T-helper 2 cell treated with Interferon-gamma antibody and Interleukin-4, amounts not matched to agents 5 μg/mL and 100 μg/mL, for 36 hours (primary cell): ENCODE data around the gene NRBP1.
A peak's percentile ranks its signal among the peaks of the same experiment; 100 is the strongest.

Source experiments
- DNase-seq: peaks from one replicate; pipeline ENCODE4 v3.0.0; 2021; ENCODE audit warnings: low spot score
- H3K27ac Mint-ChIP-seq: one replicate; pipeline ENCODE4 v1.8.0; 2021; ENCODE audit warnings: mild to moderate bottlenecking, mixed read lengths
- H3K27me3 Mint-ChIP-seq: one replicate; pipeline ENCODE4 v1.8.0; 2021; ENCODE audit warnings: low read depth, mixed read lengths
- H3K36me3 Mint-ChIP-seq: one replicate; pipeline ENCODE4 v1.8.0; 2021; ENCODE audit warnings: low read depth, mixed read lengths
- H3K4me1 Mint-ChIP-seq: one replicate; pipeline ENCODE4 v1.8.0; 2021; ENCODE audit warnings: low read depth, mixed read lengths
- H3K4me3 Mint-ChIP-seq: one replicate; pipeline ENCODE4 v1.8.0; 2022; ENCODE audit warnings: mild to moderate bottlenecking, moderate library complexity, mixed read lengths
- H3K9me3 Mint-ChIP-seq: one replicate; pipeline ENCODE4 v1.8.0; 2021; ENCODE audit warnings: mixed read lengths

NRBP1 gene

GRCh38 chr2:27441958-27442919, 13.8 kb downstream of the NRBP1 start, which contains the start of gene KRTCAP3:
KRTCAP3 (plus strand) TSS chr2:27442381; CDS start chr2:27442413, 32 bp downstream.
- Mint-ChIP-seq H3K4me3 (no peak within 1 kb of the TSS), H3K27ac (peak within 1 kb of the TSS; percentile 11), H3K36me3 (peaks cover 49% of the 10 kb centered on the region), H3K27me3 (no peaks in the 10 kb centered on the region), H3K4me1 (peaks cover 3% of the 10 kb centered on the region), H3K9me3 (no peaks in the 10 kb centered on the region)
- DNase-seq: no peak

GRCh38 chr2:27442920-27443282, 14.5 kb downstream of the NRBP1 start:
- H3K4me1 Mint-ChIP-seq: peaks cover 3% of the 10 kb centered on the region
- DNase-seq: no peak
- H3K27me3 Mint-ChIP-seq: no peaks in the 10 kb centered on the region
- H3K9me3 Mint-ChIP-seq: no peaks in the 10 kb centered on the region
- H3K36me3 Mint-ChIP-seq: peaks cover 47% of the 10 kb centered on the region
- no peak overlapping the region for H3K27ac Mint-ChIP-seq
- H3K4me3 Mint-ChIP-seq: no peak overlapping the region

GRCh38 chr2:27445155-27445554, 16.7 kb downstream of the NRBP1 start:
- no peak overlapping the region for H3K4me3 Mint-ChIP-seq
- H3K27ac Mint-ChIP-seq: no peak overlapping the region
- H3K27me3 Mint-ChIP-seq: no peaks in the 10 kb centered on the region
- peaks cover 35% of the 10 kb centered on the region for H3K36me3 Mint-ChIP-seq
- DNase-seq: no peak
- H3K4me1 Mint-ChIP-seq: peaks cover 3% of the 10 kb centered on the region
- H3K9me3 Mint-ChIP-seq: no peaks in the 10 kb centered on the region

GRCh38 chr2:27445615-27446014, 17.2 kb downstream of the NRBP1 start:
- Mint-ChIP-seq H3K4me3 (no peak overlapping the region), H3K4me1 (peaks cover 3% of the 10 kb centered on the region), H3K36me3 (peaks cover 30% of the 10 kb centered on the region), H3K27ac (no peak overlapping the region), H3K9me3 (no peaks in the 10 kb centered on the region), H3K27me3 (no peaks in the 10 kb centered on the region)
- DNase-seq: no peak

GRCh38 chr2:27446057-27446456, 17.6 kb downstream of the NRBP1 start:
- Mint-ChIP-seq H3K4me3 (no peak overlapping the region), H3K36me3 (peaks cover 26% of the 10 kb centered on the region), H3K27me3 (no peaks in the 10 kb centered on the region), H3K27ac (peak overlapping the region; percentile 52), H3K9me3 (no peaks in the 10 kb centered on the region), H3K4me1 (peaks cover 4% of the 10 kb centered on the region)
- no peak for DNase-seq

- no peak for DNase-seq
- Mint-ChIP-seq H3K4me3 (no peak overlapping the region), H3K9me3 (no peaks in the 10 kb centered on the region), H3K27me3 (no peaks in the 10 kb centered on the region), H3K36me3 (peaks cover 12% of the 10 kb centered on the region), H3K4me1 (peaks cover 6% of the 10 kb centered on the region), H3K27ac (no peak overlapping the region)
Observed at GRCh38 chr2:27448381-27448780, 19.9 kb downstream of the NRBP1 start.

GRCh38 chr2:27451095-27451494, 22.7 kb downstream of the NRBP1 start:
- no peak overlapping the region for H3K27ac Mint-ChIP-seq
- no peaks in the 10 kb centered on the region for H3K27me3 Mint-ChIP-seq
- no peaks in the 10 kb centered on the region for H3K36me3 Mint-ChIP-seq
- no peak for DNase-seq
- no peaks in the 10 kb centered on the region for H3K9me3 Mint-ChIP-seq
- peaks cover 7% of the 10 kb centered on the region for H3K4me1 Mint-ChIP-seq
- no peak overlapping the region for H3K4me3 Mint-ChIP-seq

- H3K27me3 Mint-ChIP-seq: no peaks in the 10 kb centered on the region
- H3K4me1 Mint-ChIP-seq: peaks cover 5% of the 10 kb centered on the region
- no peak overlapping the region for H3K4me3 Mint-ChIP-seq
- no peak for DNase-seq
- H3K9me3 Mint-ChIP-seq: no peaks in the 10 kb centered on the region
- H3K27ac Mint-ChIP-seq: no peak overlapping the region
- no peaks in the 10 kb centered on the region for H3K36me3 Mint-ChIP-seq
Observed at GRCh38 chr2:27453968-27454367, 25.5 kb downstream of the NRBP1 start.

GRCh38 chr2:27461118-27461517, 32.7 kb downstream of the NRBP1 start:
- Mint-ChIP-seq H3K9me3 (no peaks in the 10 kb centered on the region), H3K27ac (no peak overlapping the region), H3K4me1 (no peaks in the 10 kb centered on the region), H3K36me3 (no peaks in the 10 kb centered on the region), H3K27me3 (no peaks in the 10 kb centered on the region), H3K4me3 (no peak overlapping the region)
- DNase-seq: no peak

GRCh38 chr2:27464443-27464842, 36.0 kb downstream of the NRBP1 start:
- Mint-ChIP-seq H3K36me3 (no peaks in the 10 kb centered on the region), H3K4me1 (no peaks in the 10 kb centered on the region), H3K27me3 (no peaks in the 10 kb centered on the region), H3K9me3 (no peaks in the 10 kb centered on the region), H3K4me3 (no peak overlapping the region), H3K27ac (no peak overlapping the region)
- DNase-seq: no peak

GRCh38 chr2:27471961-27472360, 43.5 kb downstream of the NRBP1 start:
- Mint-ChIP-seq H3K36me3 (peaks cover 5% of the 10 kb centered on the region), H3K27me3 (no peaks in the 10 kb centered on the region), H3K4me1 (peaks cover 1% of the 10 kb centered on the region), H3K4me3 (no peak overlapping the region), H3K9me3 (no peaks in the 10 kb centered on the region), H3K27ac (no peak overlapping the region)
- no peak for DNase-seq

GRCh38 chr2:27485496-27485895, 57.1 kb downstream of the NRBP1 start:
- Mint-ChIP-seq H3K4me3 (no peak overlapping the region), H3K36me3 (no peaks in the 10 kb centered on the region), H3K9me3 (no peaks in the 10 kb centered on the region), H3K27me3 (no peaks in the 10 kb centered on the region), H3K27ac (no peak overlapping the region), H3K4me1 (peaks cover 15% of the 10 kb centered on the region)
- DNase-seq: no peak

- Mint-ChIP-seq H3K27me3 (peaks cover 10% of the 10 kb centered on the region), H3K9me3 (no peaks in the 10 kb centered on the region), H3K27ac (peak overlapping the region; percentile 91), H3K4me3 (peak overlapping the region; percentile 87), H3K36me3 (no peaks in the 10 kb centered on the region), H3K4me1 (peaks cover 20% of the 10 kb centered on the region)
- DNase-seq: no peak
Observed at GRCh38 chr2:27489118-27489497, 60.7 kb downstream of the NRBP1 start.

- no peaks in the 10 kb centered on the region for H3K36me3 Mint-ChIP-seq
- peaks cover 14% of the 10 kb centered on the region for H3K27me3 Mint-ChIP-seq
- no peaks in the 10 kb centered on the region for H3K9me3 Mint-ChIP-seq
- H3K27ac Mint-ChIP-seq: peak within 1 kb of the TSS; percentile 91
- H3K4me3 Mint-ChIP-seq: peak within 1 kb of the TSS; percentile 87
- peak; percentile 99 for DNase-seq
- peaks cover 20% of the 10 kb centered on the region for H3K4me1 Mint-ChIP-seq
Observed at GRCh38 chr2:27489498-27490397, 61.3 kb downstream of the NRBP1 start, which contains the start of gene IFT172. IFT172 (minus strand) TSS chr2:27489743; CDS start chr2:27489653, 90 bp downstream.
